ENCODE measurements around the gene ITGB7. TPM values are rescaled to one million over a fixed set of nuclear protein-coding genes. Genes with fewer than 3 reads are reported as not detected.

Gene ITGB7
- total and polyA plus RNA-seq, 10 donors: 23.9 to 75.5 (median 55.8) TPM

DNA sequence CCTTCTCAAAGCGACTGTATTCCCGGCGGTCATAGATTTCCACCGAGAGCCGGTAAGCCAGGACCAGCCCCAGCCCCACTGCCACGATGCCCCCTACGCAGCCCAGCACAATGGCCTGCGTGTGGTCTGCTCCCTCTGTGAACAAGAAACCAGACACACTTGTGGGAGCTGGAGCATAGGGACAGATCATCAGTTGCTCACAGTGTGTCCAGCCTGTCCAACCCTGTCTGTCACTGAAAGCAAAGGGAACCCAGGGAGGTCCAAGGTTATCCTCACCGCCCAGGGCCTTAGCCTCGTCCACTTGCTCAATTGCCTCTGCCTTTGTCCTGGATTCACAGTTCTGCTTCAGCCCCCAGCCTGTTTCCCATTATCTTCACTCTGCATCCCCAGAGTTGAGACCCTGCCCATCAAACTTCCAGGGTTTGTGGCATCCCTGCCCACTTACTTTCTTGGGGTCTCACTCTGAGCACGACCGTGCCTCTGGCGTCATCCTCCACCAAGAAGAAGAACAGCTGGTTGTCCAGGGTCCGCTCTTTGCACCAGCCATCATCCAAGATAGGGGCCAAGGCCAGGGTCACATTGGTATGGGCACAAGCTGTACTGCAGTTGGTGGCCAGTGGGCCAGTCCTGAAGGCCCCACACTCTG, 15.0 kb downstream of the ITGB7 start:
- Histone ChIP-seq H3K4me3 (no peak overlapping the region), H3K9me3 (no peaks in the 10 kb centered on the region), H3K4me1 (peaks cover 0 to 47% (median 15%) of the 10 kb centered on the region in 6 donors), H3K36me3 (peaks cover 0 to 98% (median 55%) of the 10 kb centered on the region in 6 donors), H3K27ac (peak overlapping the region in 1 of 8 donors; percentile 11), H3K27me3 (replicated peaks in 1 of 7) (no peaks in the 10 kb centered on the region)
- WGBS, 5 donors: 92 to 96% (median 93%) methylated on average over 8 to 14 of the region's 14 CpGs
- intact Hi-C loops (cut with DNase I; ENCODE audit: low total_unique reads): loop anchor here (5.0 kb wide), 1 partner anchor 35 kb away; no protein-coding TSS in a partner anchor
- no peak for DNase-seq
- TF ChIP-seq, protein P1, sequence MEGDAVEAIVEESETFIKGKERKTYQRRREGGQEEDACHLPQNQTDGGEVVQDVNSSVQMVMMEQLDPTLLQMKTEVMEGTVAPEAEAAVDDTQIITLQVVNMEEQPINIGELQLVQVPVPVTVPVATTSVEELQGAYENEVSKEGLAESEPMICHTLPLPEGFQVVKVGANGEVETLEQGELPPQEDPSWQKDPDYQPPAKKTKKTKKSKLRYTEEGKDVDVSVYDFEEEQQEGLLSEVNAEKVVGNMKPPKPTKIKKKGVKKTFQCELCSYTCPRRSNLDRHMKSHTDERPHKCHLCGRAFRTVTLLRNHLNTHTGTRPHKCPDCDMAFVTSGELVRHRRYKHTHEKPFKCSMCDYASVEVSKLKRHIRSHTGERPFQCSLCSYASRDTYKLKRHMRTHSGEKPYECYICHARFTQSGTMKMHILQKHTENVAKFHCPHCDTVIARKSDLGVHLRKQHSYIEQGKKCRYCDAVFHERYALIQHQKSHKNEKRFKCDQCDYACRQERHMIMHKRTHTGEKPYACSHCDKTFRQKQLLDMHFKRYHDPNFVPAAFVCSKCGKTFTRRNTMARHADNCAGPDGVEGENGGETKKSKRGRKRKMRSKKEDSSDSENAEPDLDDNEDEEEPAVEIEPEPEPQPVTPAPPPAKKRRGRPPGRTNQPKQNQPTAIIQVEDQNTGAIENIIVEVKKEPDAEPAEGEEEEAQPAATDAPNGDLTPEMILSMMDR (IDR thresholded peaks at IDR 0.05 in 8 of 11, conservative IDR thresholded peaks at IDR 0.05 in 3 of 11): no peak
- TF ChIP-seq POLR2AphosphoS5 (IDR thresholded peaks at IDR 0.05) (peak in 2 of 3 donors; percentile 3 to 66), POLR2A (IDR thresholded peaks at IDR 0.05) (no peak)

DNA sequence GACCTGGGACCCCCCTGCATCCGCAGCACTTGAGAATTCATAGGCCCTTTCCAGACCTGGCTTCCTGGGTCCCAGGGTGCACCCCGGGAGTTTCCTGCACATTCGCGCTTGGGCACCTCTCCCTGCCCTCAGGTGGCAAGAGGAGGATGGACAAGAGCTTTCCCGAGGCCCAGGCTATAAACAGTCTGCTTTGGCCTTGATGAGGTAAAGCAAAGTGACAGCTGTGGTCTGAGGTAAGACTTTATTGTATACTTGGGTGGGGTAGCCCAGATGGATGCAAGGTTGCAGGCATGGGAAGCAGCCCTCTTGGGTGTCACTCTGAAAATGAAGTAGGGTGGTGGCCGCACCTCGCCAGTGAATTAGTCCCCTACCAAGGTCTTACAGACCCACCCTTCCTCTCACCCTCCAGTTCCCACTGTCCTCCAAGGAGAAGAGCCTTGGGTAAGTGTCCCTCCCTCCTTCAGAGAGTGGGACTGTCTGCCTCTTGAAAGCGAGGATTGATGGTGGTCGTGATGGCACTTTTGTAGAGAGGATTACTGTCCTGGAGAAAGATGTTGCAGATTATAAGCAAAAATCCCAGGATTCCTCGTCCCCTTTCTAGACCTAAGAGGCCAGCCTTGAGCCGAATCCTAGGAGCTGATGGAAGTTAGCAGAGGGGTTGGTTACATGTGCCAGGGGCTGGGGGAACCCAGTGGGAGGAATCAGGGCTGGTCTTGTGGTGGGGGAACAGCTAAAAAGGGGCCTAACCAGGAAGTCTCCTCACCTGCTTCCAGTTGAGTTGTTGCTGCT, 15.8 kb downstream of the ITGB7 start:
- 84 to 92% (median 86%) methylated on average over 9 to 11 of the region's 11 CpGs for WGBS, 5 donors
- Histone ChIP-seq H3K4me3 (no peak overlapping the region), H3K27me3 (replicated peaks in 1 of 7) (no peaks in the 10 kb centered on the region), H3K4me1 (peaks cover 0 to 43% (median 15%) of the 10 kb centered on the region in 6 donors), H3K9me3 (no peaks in the 10 kb centered on the region), H3K36me3 (peaks cover 0 to 98% (median 57%) of the 10 kb centered on the region in 6 donors), H3K27ac (peak overlapping the region in 1 of 8 donors; percentile 11)
- TF ChIP-seq, protein P1 (IDR thresholded peaks at IDR 0.05 in 8 of 11, conservative IDR thresholded peaks at IDR 0.05 in 3 of 11): no peak
- peak; percentile 28 to 39 (median 38) for TF ChIP-seq POLR2AphosphoS5 (IDR thresholded peaks at IDR 0.05)
- DNase-seq: no peak
- intact Hi-C loops (cut with DNase I; ENCODE audit: low total_unique reads): loop anchor here (5.0 kb wide), 1 partner anchor 34 kb away; no protein-coding TSS in a partner anchor

DNA sequence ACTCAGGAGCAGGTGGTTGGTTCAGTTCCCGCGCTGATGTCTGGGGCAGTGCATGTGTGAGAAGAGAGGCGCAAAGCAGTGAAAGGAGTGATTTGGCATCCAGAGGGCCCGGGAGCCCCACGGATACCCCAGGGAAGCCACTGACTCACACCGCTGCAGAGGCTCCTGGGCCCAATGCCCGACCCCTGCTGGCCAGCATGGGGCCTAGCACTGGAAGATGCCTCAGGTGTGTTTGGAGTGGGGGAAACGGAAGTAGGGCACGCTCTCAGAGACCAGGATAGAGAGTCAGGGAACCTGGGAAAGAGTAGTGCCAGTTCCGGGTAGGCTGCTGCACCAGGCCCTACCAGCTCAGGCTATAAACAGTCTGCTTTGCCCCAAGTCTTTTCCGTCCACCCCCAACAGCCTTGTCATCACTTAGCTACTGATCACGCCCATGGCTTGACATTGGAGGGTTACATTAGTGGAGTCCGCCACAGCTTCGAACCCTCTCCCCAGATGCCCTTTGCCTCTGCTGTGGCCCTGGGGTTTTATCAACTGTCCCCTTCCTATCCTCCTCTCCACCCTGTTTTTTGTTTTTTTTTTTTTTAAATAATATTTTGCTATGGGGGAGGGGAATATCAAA, 16.8 kb downstream of the ITGB7 start:
- WGBS, 5 donors: 64 to 74% (median 70%) methylated on average over 14 of the region's 14 CpGs
- no peak for TF ChIP-seq POLR2A (IDR thresholded peaks at IDR 0.05)
- TF ChIP-seq, protein P1 (IDR thresholded peaks at IDR 0.05 in 8 of 11, conservative IDR thresholded peaks at IDR 0.05 in 3 of 11): peak; percentile 21 to 73 (median 59)
- TF ChIP-seq POLR2AphosphoS5 (IDR thresholded peaks at IDR 0.05): peak; percentile 56 to 69 (median 68)
- intact Hi-C loops (cut with DNase I; ENCODE audit: low total_unique reads): loop anchor here (5.0 kb wide), 1 partner anchor 33 kb away; no protein-coding TSS in a partner anchor

More for the DNA sequence above, 16.8 kb downstream of the ITGB7 start:
- Histone ChIP-seq H3K4me3 (no peak overlapping the region), H3K9me3 (no peaks in the 10 kb centered on the region), H3K27me3 (replicated peaks in 1 of 7) (no peaks in the 10 kb centered on the region), H3K4me1 (peaks cover 0 to 48% (median 15%) of the 10 kb centered on the region in 6 donors), H3K36me3 (peaks cover 0 to 98% (median 65%) of the 10 kb centered on the region in 6 donors), H3K27ac (peak overlapping the region in 3 of 8 donors; percentile 12 to 38 (median 26))
- DNase-seq: no peak
